HFF-Myc (cell line): ENCODE results near the gene ACTG1.

Experiments
- DNase-seq: peaks from one replicate; pipeline ENCODE4 v3.0.0-alpha.2; 2011; ENCODE audit warnings: low read depth; ENCODE audit errors: extremely low read depth
- H3K4me3 ChIP-seq: replicated peaks from 2 replicates; pipeline ENCODE4 v1.5.1; 2011; ENCODE audit warnings: low read depth, mild to moderate bottlenecking, control low read depth, low read length
- TF ChIP-seq, protein P1 (sequence below): IDR thresholded peaks from 2 replicates; pipeline ENCODE4 v1.5.1; 2012; ENCODE audit warnings: mild to moderate bottlenecking, low read depth, low read length, control low read depth; ENCODE audit errors: missing control alignments

ACTG1 gene

DNA sequence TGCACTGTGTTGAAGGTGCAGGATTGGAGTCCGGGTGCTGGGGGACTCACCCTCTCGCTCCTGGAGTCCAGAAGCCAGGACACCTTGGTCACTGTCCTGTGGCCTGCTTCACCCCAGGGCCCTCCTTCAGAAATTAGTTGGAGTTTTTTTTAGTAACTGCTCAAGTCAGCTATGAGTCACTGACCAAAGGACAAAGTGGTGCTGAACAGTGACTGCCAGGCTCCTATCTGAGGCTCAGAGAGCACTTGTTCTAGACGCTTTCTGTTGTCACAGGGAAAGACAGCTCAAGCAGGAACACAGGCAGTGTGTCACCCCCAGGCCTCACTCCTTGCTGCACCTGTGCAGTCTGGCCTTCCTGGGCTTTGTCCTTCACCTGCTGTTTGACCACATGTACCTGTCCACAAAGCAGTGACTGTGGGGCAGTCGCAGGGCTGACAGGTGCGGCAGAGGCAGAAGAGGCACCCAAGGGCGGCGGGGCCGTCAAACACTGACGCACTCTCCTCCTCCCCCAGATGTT, 43.6 kb upstream of the ACTG1 start:
- TF ChIP-seq, protein P1, sequence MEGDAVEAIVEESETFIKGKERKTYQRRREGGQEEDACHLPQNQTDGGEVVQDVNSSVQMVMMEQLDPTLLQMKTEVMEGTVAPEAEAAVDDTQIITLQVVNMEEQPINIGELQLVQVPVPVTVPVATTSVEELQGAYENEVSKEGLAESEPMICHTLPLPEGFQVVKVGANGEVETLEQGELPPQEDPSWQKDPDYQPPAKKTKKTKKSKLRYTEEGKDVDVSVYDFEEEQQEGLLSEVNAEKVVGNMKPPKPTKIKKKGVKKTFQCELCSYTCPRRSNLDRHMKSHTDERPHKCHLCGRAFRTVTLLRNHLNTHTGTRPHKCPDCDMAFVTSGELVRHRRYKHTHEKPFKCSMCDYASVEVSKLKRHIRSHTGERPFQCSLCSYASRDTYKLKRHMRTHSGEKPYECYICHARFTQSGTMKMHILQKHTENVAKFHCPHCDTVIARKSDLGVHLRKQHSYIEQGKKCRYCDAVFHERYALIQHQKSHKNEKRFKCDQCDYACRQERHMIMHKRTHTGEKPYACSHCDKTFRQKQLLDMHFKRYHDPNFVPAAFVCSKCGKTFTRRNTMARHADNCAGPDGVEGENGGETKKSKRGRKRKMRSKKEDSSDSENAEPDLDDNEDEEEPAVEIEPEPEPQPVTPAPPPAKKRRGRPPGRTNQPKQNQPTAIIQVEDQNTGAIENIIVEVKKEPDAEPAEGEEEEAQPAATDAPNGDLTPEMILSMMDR = no peak
- no peak for DNase-seq
- no peak overlapping the region for H3K4me3 ChIP-seq

DNA sequence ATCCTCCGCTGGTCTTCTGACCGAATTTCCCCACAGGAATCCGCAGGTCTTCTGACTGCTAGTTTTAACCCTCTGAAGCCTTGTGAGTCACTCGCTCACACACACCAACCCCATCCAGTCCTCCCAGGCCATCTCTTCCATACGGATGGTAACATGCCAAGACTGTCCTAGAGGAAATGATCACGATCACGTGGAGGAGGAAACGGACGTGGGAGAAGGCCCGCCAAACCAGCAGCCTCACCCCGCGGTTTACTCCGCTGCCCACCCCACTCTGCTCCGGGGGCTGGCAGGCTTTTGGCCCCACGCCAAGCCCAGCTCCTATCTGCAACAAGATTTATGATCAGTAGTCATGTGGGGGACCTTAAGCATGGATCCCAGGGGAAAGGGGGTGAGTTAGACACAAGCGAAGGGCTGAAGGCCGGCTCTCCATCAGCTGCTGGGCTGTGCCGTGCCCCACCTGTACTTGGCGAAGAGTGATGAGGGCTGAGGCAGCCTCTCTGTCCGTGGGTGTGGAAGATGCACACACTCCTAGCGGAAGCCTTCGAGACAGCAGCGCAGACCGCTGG, 41.1 kb upstream of the ACTG1 start:
- H3K4me3 ChIP-seq = peak overlapping the region; percentile 83
- peak; percentile 89 for DNase-seq
- TF ChIP-seq, protein P1 = no peak

DNA sequence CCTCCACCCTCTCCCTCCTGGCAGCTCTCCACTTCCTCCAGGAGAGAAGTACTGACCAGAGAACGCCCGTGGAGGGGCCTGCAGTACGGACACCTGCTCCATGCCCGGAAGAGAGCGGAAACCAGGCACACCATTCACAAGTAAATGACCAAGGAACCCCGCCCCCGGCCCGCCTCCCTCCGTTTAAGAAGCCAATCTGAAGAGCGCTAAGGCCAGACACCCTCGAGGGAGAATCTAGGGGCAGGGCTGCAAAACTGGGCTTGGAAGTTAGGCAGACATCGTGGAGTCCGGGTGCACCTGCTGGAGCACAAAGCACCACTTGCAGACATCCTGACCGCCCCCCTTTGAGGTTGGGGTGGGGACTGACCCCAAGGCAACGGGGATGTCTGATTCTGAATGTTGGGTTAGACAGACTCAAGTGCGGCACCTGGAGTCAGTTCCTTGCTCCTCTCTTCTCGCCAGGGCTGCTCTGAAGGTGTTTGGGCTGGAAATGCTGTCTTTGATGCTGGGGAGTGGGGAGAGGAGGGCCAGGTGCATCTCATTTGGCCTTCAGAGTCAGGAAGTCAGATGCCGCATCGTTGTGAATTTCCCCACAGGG, 40.5 kb upstream of the ACTG1 start:
- TF ChIP-seq, protein P1 = no peak
- DNase-seq = peak; percentile 63
- peak overlapping the region; percentile 83 for H3K4me3 ChIP-seq

DNA sequence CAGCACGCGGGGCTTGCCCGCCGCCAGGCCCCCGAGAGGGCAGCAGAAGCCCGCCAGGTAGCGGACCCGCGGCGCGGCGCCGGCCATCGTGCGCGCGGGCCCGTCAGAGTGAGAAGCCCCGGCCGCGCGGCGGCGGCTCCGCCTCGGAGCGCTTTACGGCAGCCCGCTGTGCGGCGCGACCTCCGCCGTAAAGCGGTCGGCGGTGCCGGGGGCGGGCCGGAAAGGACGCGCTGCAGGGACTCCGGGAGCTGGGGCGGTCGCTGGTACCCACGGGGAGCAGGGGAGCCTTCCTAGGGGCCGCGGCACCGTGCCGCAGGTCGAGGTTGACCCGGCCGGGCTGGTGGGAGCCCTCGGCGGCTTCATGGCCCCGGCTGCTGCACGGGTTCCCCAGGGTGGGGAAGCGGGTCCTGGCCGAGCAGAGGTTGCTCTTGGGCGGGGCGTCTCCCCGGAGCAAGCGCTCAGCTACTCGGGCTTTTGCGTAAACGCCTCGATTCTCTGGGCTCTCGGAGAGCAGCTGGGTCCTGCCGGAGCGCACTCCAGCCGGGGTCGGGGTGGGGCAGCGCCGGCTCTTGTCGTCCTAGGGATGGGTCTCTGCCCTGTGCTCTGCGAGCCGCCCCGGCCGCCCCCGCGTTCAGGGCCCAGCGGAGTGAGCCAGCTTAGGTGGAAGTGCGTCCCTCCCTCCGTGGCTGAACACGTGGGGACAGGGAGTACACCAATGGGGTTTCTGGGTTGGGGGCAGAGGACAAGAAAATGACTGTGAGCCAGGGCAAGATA, 39.8 kb upstream of the ACTG1 start, which contains the start of gene FAAP100:
Gene FAAP100 (minus strand): TSS at position 110 of the 774 bp plus-strand sequence. CDS start 23 bp downstream, at position 87.
- peak within 1 kb of the TSS; percentile 83 for H3K4me3 ChIP-seq
- TF ChIP-seq, protein P1 = no peak
- DNase-seq = no peak

DNA sequence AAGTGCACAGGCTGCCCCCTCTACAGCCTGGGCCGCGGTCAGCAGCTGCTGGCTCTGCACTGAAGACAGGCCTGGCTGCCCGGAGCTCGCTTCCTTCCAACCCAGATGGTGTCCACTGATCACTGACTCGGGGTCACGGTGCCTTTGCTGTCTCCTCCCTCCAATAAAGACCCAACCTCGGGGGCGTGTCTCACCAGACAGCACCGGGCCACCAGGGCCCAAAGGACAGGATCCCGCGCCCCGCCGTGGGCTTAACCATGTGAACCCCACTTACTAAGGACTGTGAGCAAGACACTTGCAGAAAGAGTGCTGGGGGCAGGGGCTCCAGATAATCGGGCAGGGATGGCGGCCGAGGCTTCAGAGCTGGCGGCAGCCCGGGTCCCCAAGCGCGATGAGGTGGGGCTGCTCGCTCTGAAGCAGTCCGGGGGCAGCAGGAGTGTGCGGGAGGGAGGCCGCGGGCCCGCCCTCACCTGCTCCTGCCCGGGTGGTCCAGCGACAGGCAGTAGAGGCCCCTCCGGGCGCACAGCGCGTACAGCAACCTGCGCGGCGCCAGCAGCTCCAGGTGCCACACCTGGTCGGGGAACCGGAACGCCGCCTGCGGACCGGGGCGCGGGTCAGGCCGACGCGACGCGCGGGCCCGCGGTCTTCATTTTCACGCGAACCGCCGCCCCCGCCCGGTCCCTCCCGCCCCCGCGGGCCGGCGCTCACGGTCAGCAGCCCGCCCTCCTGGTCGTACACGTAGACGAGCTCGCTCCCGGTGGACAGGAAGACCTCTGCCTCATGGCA, 39.1 kb upstream of the ACTG1 start:
- peak overlapping the region; percentile 83 for H3K4me3 ChIP-seq
- TF ChIP-seq, protein P1 = no peak
- DNase-seq = no peak

DNA sequence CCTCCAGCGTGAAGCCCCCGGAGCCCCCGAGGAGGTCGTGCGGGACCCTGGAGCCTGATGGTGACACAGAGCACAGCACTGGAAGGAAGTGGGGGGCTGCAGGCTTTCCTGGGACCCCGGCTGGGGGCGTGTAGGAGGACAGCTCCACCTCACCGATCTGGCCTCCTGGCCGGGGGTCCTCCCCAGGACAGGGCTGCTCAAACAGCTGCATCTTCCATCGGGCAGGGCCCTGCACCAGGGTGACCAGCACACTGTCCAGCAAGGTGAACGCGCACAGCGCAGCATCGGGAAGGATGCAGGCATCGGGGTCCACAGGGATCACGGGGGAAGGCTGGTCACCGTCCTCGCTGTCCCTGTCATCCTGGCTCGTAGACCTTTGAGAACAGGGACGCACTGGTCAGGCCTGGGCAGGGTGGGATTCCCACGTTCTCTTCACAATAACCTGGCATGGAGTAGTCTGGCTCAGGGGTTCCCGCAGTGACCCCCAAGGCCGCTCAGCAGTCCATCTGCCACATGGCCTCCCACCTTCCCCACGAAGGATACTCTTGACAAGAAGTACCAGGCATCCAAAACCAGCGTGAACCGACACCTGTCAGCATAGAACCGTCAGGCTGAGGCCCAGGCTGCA, 38.3 kb upstream of the ACTG1 start:
- H3K4me3 ChIP-seq = peak overlapping the region; percentile 83
- TF ChIP-seq, protein P1 = no peak
- no peak for DNase-seq
